B cell (primary cell): ENCODE measurements around the gene LHFPL6. TPM values are rescaled to one million over a fixed set of nuclear protein-coding genes. Genes with fewer than 3 reads are reported as not detected.

Experiments used
- ATAC-seq: fragments of 200-7000 bp; cut with Tn5 transposase; one replicate; pipeline ENCODE4 v1.10.0; 2021; ENCODE audit warnings: low read depth, mild to moderate bottlenecking, moderate number of reproducible peaks, moderate library complexity
- CTCF ChIA-PET: fragments of 350-600 bp; sonication (Branson Sonifier 250); formaldehyde crosslinking; loops from one replicate; lab custom pipeline; 2021; ENCODE audit warnings: antibody characterized with exemption, inconsistent platforms; lab: Charles Lee
- POLR2A ChIA-PET: fragments of 350-600 bp; sonication (Branson Sonifier 250); formaldehyde crosslinking; loops from one replicate; lab custom pipeline; 2021; ENCODE audit warnings: antibody characterized with exemption; lab: Charles Lee
- DNase-seq: peaks from one replicate; pipeline ENCODE4 v3.0.0; 2013
- H2AFZ ChIP-seq: 2 replicates; pipeline ENCODE4 v1.6.1; 2012; ENCODE audit warnings: mild to moderate bottlenecking, low read depth, low read length; ENCODE audit not compliant: insufficient read depth, poor library complexity, severe bottlenecking
- H3K27ac ChIP-seq, 2 donors: 1 replicate in 1 of 2; 2 replicates in 1 of 2; pipeline ENCODE4 v1.5.1; 2012 to 2013; ENCODE audit warnings: low read length in 2 of 2, mild to moderate bottlenecking in 2 of 2, moderate library complexity in 1 of 2
- H3K27me3 ChIP-seq, 4 experiments: fragments of 200-600 bp in 1 of 4; sonication (generic) in 1 of 4; replicated peaks in 1 of 4; 1 replicate in 2 of 4; 2 replicates in 2 of 4; pipeline versions ENCODE4 v1.6.1 to v1.7.0; 2013 to 2016; ENCODE audit warnings: low read length in 3 of 4, mild to moderate bottlenecking in 2 of 4, mixed read lengths in 1 of 4, moderate library complexity in 1 of 4; ENCODE audit not compliant: insufficient read depth in 4 of 4, control insufficient read depth in 3 of 4; ENCODE audit errors: control extremely low read depth in 1 of 4
- H3K36me3 ChIP-seq, 2 experiments: replicated peaks in 1 of 2; 1 replicate in 1 of 2; 2 replicates in 1 of 2; pipeline versions ENCODE4 v1.6.1 to v1.7.1; 2013; ENCODE audit warnings: low read length in 1 of 2; ENCODE audit not compliant: insufficient read depth in 2 of 2, control insufficient read depth in 1 of 2; ENCODE audit errors: control extremely low read depth in 1 of 2, extremely low read depth in 1 of 2
- H3K4me1 ChIP-seq, 2 donors: fragments of 200-600 bp in 1 of 2; sonication (generic) in 1 of 2; 1 replicate in 1 of 2; 2 replicates in 1 of 2; pipeline versions ENCODE4 v1.5.1 to v1.6.1; 2013 to 2017; ENCODE audit warnings: low read length in 2 of 2; ENCODE audit not compliant: control insufficient read depth in 2 of 2, insufficient read depth in 2 of 2
- H3K4me2 ChIP-seq: replicated peaks from 2 replicates; pipeline ENCODE3; 2012; ENCODE audit warnings: mild to moderate bottlenecking, low read depth, low read length; ENCODE audit not compliant: poor library complexity, severe bottlenecking
- H3K4me3 ChIP-seq, 5 experiments: fragments of 200-600 bp in 1 of 5; sonication (generic) in 1 of 5; 1 replicate in 3 of 5; 2 replicates in 2 of 5; pipeline versions ENCODE4 v1.5.1 to v1.7.0; 2011 to 2016; ENCODE audit warnings: low read length in 4 of 5, mild to moderate bottlenecking in 4 of 5, low read depth in 2 of 5, control low read depth in 1 of 5, moderate library complexity in 1 of 5; ENCODE audit not compliant: insufficient read depth in 1 of 5; ENCODE audit errors: control extremely low read depth in 1 of 5, extremely low read depth in 1 of 5
- H3K79me2 ChIP-seq: fragments of 200-600 bp; sonication (generic); one replicate; pipeline ENCODE4 v1.6.0; 2016; ENCODE audit warnings: low read length; ENCODE audit not compliant: control insufficient read depth, insufficient read depth
- H3K9ac ChIP-seq: fragments of 200-600 bp; sonication (generic); 2 replicates; pipeline ENCODE4 v1.6.1; 2017; ENCODE audit warnings: mild to moderate bottlenecking, low read length, moderate library complexity
- H3K9me3 ChIP-seq, 3 donors: one replicate each; pipeline versions ENCODE4 v1.6.1 to v1.7.1; 2013; ENCODE audit warnings: low read length in 2 of 3; ENCODE audit not compliant: control insufficient read depth in 2 of 3, insufficient read depth in 1 of 3; ENCODE audit errors: control extremely low read depth in 1 of 3
- H4K20me1 ChIP-seq: 2 replicates; pipeline ENCODE4 v1.6.0; 2012; ENCODE audit warnings: mild to moderate bottlenecking, low read length; ENCODE audit not compliant: insufficient read depth, control insufficient read depth, poor library complexity, severe bottlenecking
- H3K27ac Mint-ChIP-seq: one replicate; pipeline ENCODE4 v1.8.0; 2021; ENCODE audit warnings: mixed read lengths
- H3K27me3 Mint-ChIP-seq: one replicate; pipeline ENCODE4 v1.8.0; 2021; ENCODE audit warnings: mixed read lengths
- H3K4me1 Mint-ChIP-seq: one replicate; pipeline ENCODE4 v1.8.0; 2021; ENCODE audit warnings: mixed read lengths
- H3K4me3 Mint-ChIP-seq: one replicate; pipeline ENCODE4 v1.8.0; 2021; ENCODE audit warnings: mixed read lengths
- H3K9me3 Mint-ChIP-seq: one replicate; pipeline ENCODE4 v1.8.0; 2022; ENCODE audit warnings: mixed read lengths; ENCODE audit not compliant: insufficient read depth
- CTCF ChIP-seq: fragments of 200-600 bp; IDR thresholded peaks from one replicate; pipeline ENCODE4 v1.8.0; 2022; ENCODE audit warnings: antibody characterized with exemption, mild to moderate bottlenecking
- EZH2 ChIP-seq: IDR thresholded peaks from 2 replicates; pipeline ENCODE4 v1.6.1; 2012; ENCODE audit warnings: borderline replicate concordance, low read depth, mild to moderate bottlenecking, moderate library complexity, low read length; ENCODE audit not compliant: insufficient read depth, poor library complexity, severe bottlenecking
- intact Hi-C: fragments of 100-400 bp; cut with micrococcal nuclease; formaldehyde crosslinking; loops from one replicate; pipeline ENCODE4 v1.10.0; 2022
- polyA plus RNA-seq: library from polyadenylated mRNA; depleted of rRNA; stranded (reverse); fragments of >200 nt; gene quantifications from 2 replicates; pipeline ENCODE4 v1.2.3, GENCODE V29; 2012
- total RNA-seq, 2 donors: library from RNA; stranded (reverse); fragments of 120-200 nt in 1 of 2; gene quantifications; 1 replicate in 1 of 2; 2 replicates in 1 of 2; pipeline versions ENCODE4 v1.2.3 to v1.2.4, GENCODE V29; 2013 to 2022

LHFPL6 gene
- total and polyA plus RNA-seq, 2 donors (not counting 1 experiment from before 2014, with no cell fraction given), result 0.01 TPM; not detected in 1

DNA sequence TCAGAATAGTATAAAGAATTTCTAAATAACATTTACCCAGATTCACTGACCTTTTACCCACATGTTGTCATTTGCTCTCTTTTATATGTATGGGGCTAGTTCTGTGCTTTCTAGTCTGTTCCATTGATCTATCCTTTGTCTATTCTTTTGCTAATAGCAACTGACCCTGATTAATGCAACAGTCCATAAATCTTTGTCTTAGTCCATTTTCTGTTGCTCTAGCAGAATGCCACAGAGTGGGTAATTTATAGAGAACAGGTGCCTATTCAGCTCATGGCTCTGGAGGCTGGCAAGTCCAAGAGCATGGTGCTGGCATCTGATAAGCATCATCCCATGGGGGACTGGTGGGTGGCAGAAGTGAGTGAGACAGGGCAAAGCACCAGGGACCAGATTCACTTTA is 52.1 kb downstream of the LHFPL6 start:
- Histone ChIP-seq H2AFZ (no peak overlapping the region), H3K27ac (no peak overlapping the region), H3K36me3 (no peaks in the 10 kb centered on the region), H3K4me2 (no peak overlapping the region), H4K20me1 (no peaks in the 10 kb centered on the region), H3K4me1 (no peaks in the 10 kb centered on the region), H3K79me2 (no peaks in the 10 kb centered on the region), H3K27me3 (no peaks in the 10 kb centered on the region), H3K9ac (no peak overlapping the region), H3K9me3 (no peaks in the 10 kb centered on the region), H3K4me3 (no peak overlapping the region)
- no peaks in the 10 kb centered on the region for H3K27me3 Mint-ChIP-seq
- no peak for DNase-seq
- ATAC-seq, result no peak
- no peaks in the 10 kb centered on the region for H3K9me3 Mint-ChIP-seq
- intact Hi-C loops, result no loop called here
- H3K27ac Mint-ChIP-seq, result no peak overlapping the region
- no peaks in the 10 kb centered on the region for H3K4me1 Mint-ChIP-seq
- TF ChIP-seq EZH2 (no peak), CTCF (no peak)
- POLR2A ChIA-PET, result no interaction called here
- no peak overlapping the region for H3K4me3 Mint-ChIP-seq
- CTCF ChIA-PET, result interaction anchor here (0.5 kb wide), 1 partner anchor 23 kb away, joined by 6 read pairs; no protein-coding TSS in a partner anchor

DNA sequence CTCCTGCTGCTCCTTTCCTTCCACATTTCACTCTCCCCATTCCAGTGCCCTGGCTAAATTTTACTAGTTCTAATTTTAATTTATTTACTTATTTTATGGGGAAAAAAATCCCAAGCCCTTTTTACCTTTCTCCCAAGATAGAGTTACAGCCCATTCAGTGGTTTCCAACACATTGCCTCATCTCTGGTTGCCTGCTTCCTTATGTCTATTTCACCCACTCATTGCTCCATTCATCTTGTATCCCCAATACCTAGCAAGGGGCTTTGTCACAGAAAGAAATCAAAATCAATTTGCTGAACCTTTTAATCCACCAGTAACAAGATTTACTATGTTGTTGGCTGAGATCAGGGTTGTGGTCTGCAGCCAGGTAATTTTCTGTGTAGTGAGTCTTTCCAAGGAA is 55.9 kb downstream of the LHFPL6 start:
- Histone ChIP-seq H3K27ac (no peak overlapping the region), H3K4me2 (no peak overlapping the region), H3K4me3 (no peak overlapping the region), H3K9ac (no peak overlapping the region), H3K79me2 (no peaks in the 10 kb centered on the region), H3K4me1 (no peaks in the 10 kb centered on the region), H4K20me1 (no peaks in the 10 kb centered on the region), H3K27me3 (no peaks in the 10 kb centered on the region), H3K36me3 (no peaks in the 10 kb centered on the region), H3K9me3 (no peaks in the 10 kb centered on the region), H2AFZ (no peak overlapping the region)
- intact Hi-C loops, result no loop called here
- no peak for DNase-seq
- Mint-ChIP-seq H3K4me1 (no peaks in the 10 kb centered on the region), H3K9me3 (no peaks in the 10 kb centered on the region), H3K4me3 (no peak overlapping the region), H3K27me3 (no peaks in the 10 kb centered on the region), H3K27ac (no peak overlapping the region)
- ATAC-seq, result no peak
- ChIA-PET POLR2A (no interaction called here), CTCF (no interaction called here)
- TF ChIP-seq EZH2, result no peak
- TF ChIP-seq CTCF, result no peak
